OCI-LY3 (cell line): ENCODE data around the gene AGAP2.

ENCODE experiments used
- CTCF ChIP-seq: fragments of 200-600, 300-600 bp; sonication (generic); IDR thresholded peaks from 2 replicates; pipeline ENCODE4 v1.5.1; 2014; ENCODE audit warnings: antibody characterized with exemption, low read length, low read depth
- EZH2phosphoT487 ChIP-seq: fragments of 200-600 bp; shearing (Covaris generic); IDR thresholded peaks from 2 replicates; pipeline ENCODE4 v1.6.1; 2018; ENCODE audit warnings: antibody characterized with exemption, mixed run types, low read depth

GRCh38 chr12:57772429-57773322, 34.1 kb upstream of the AGAP2 start, which contains the start of gene EEF1AKMT3:
- TF ChIP-seq CTCF (no peak), EZH2phosphoT487 (no peak)
